Stimulated activated CD8-positive, alpha-beta memory T cell treated with anti-CD3 and anti-CD28 coated beads, Interleukin-12 subunit alpha, Interleukin-12 subunit beta, amount 100 ng/mL, for 1 hour (primary cell): ENCODE results near the gene CAMK1.

Source experiments
- DNase-seq: peaks from one replicate; pipeline ENCODE4 v3.0.0-alpha.2; 2020; ENCODE audit warnings: low read depth

Gene CAMK1

GRCh38 chr3:9736831-9737230, 32.9 kb downstream of the CAMK1 start:
- DNase-seq = no peak

GRCh38 chr3:9732740-9733115, 37.0 kb downstream of the CAMK1 start:
- no peak for DNase-seq

- peak; percentile 8 for DNase-seq
Measured at GRCh38 chr3:9732080-9732739, 37.5 kb downstream of the CAMK1 start.

- peak; percentile 96 for DNase-seq
Measured at GRCh38 chr3:9731206-9732079, 38.3 kb downstream of the CAMK1 start, which contains the start of gene BRPF1. BRPF1 (plus strand) TSS chr3:9731735; CDS start chr3:9734141, 2,406 bp downstream.

GRCh38 chr3:9730657-9731205, 39.0 kb downstream of the CAMK1 start:
- DNase-seq = no peak

- DNase-seq = no peak
Measured at GRCh38 chr3:9729419-9729818, 40.3 kb downstream of the CAMK1 start.

GRCh38 chr3:9727743-9728142, 42.0 kb downstream of the CAMK1 start:
- DNase-seq = no peak

- peak; percentile 33 for DNase-seq
Measured at GRCh38 chr3:9727041-9727595, 42.6 kb downstream of the CAMK1 start.

GRCh38 chr3:9725775-9726515, 43.8 kb downstream of the CAMK1 start:
- no peak for DNase-seq

GRCh38 chr3:9721700-9722060, 48.1 kb downstream of the CAMK1 start:
- DNase-seq = no peak

- DNase-seq = no peak
Measured at GRCh38 chr3:9721015-9721699, 48.6 kb downstream of the CAMK1 start.

- no peak for DNase-seq
Measured at GRCh38 chr3:9718118-9718517, 51.6 kb downstream of the CAMK1 start.

- no peak for DNase-seq
Measured at GRCh38 chr3:9717563-9717962, 52.2 kb downstream of the CAMK1 start.

- DNase-seq = no peak
Measured at GRCh38 chr3:9716801-9717555, 52.8 kb downstream of the CAMK1 start.

GRCh38 chr3:9715764-9716437, 53.8 kb downstream of the CAMK1 start:
- no peak for DNase-seq

- DNase-seq = no peak
Measured at GRCh38 chr3:9715136-9715535, 54.6 kb downstream of the CAMK1 start.

- DNase-seq = no peak
Measured at GRCh38 chr3:9713142-9713541, 56.6 kb downstream of the CAMK1 start.

- DNase-seq = no peak
Measured at GRCh38 chr3:9712415-9712814, 57.3 kb downstream of the CAMK1 start.

- no peak for DNase-seq
Measured at GRCh38 chr3:9710174-9710739, 59.5 kb downstream of the CAMK1 start.
